Upper lobe of right lung (tissue), 1 donor: Measurements from ENCODE around the gene RBM15. TPM values are rescaled to one million over a fixed set of nuclear protein-coding genes. Genes with fewer than 3 reads are reported as not detected.

Experiments used
- ATAC-seq: fragments of 200-7000 bp; cut with Tn5 transposase; one replicate; pipeline ENCODE4 v1.9.1; 2020; ENCODE audit warnings: mild to moderate bottlenecking, moderate library complexity
- DNase-seq: peaks from one replicate; pipeline ENCODE4 v3.0.0-alpha.2; 2020
- H3K27ac ChIP-seq: fragments of 200-600 bp; one replicate; pipeline ENCODE4 v1.8.0; 2022
- H3K27me3 ChIP-seq: fragments of 200-600 bp; one replicate; pipeline ENCODE4 v1.8.0; 2022; ENCODE audit warnings: mild to moderate bottlenecking
- H3K36me3 ChIP-seq: fragments of 200-600 bp; one replicate; pipeline ENCODE4 v1.8.0; 2022
- H3K4me1 ChIP-seq: fragments of 200-600 bp; one replicate; pipeline ENCODE4 v1.8.0; 2022
- H3K4me3 ChIP-seq: fragments of 200-600 bp; one replicate; pipeline ENCODE4 v1.8.0; 2022; ENCODE audit warnings: mild to moderate bottlenecking
- H3K9me3 ChIP-seq: fragments of 200-600 bp; one replicate; pipeline ENCODE4 v1.8.0; 2022
- intact Hi-C: fragments of 100-400 bp; cut with DNase I; formaldehyde crosslinking; loops from one replicate; pipeline ENCODE4 v1.11.0; 2022
- long read RNA-seq: library from polyadenylated mRNA; unstranded; transcript quantifications from one replicate; pipeline ENCODE4 v2.0.0, GENCODE V29; 2021
- total RNA-seq: library from RNA; stranded (reverse); fragmentation: NEBNext Ultra II Directional; extraction: Animal tissue kit (Norgen Biotek cat#: 25700); gene quantifications from one replicate; pipeline ENCODE4 v1.2.1, GENCODE V29; 2021
- TF ChIP-seq, protein P1 (sequence below): fragments of 200-600 bp; IDR thresholded peaks from one replicate; pipeline ENCODE4 v1.8.0; 2022; ENCODE audit warnings: antibody characterized with exemption
- donor health status: DM: no; HTN: yes; CAD: no; lungs with severe emphysema.

Gene RBM15, protein sequence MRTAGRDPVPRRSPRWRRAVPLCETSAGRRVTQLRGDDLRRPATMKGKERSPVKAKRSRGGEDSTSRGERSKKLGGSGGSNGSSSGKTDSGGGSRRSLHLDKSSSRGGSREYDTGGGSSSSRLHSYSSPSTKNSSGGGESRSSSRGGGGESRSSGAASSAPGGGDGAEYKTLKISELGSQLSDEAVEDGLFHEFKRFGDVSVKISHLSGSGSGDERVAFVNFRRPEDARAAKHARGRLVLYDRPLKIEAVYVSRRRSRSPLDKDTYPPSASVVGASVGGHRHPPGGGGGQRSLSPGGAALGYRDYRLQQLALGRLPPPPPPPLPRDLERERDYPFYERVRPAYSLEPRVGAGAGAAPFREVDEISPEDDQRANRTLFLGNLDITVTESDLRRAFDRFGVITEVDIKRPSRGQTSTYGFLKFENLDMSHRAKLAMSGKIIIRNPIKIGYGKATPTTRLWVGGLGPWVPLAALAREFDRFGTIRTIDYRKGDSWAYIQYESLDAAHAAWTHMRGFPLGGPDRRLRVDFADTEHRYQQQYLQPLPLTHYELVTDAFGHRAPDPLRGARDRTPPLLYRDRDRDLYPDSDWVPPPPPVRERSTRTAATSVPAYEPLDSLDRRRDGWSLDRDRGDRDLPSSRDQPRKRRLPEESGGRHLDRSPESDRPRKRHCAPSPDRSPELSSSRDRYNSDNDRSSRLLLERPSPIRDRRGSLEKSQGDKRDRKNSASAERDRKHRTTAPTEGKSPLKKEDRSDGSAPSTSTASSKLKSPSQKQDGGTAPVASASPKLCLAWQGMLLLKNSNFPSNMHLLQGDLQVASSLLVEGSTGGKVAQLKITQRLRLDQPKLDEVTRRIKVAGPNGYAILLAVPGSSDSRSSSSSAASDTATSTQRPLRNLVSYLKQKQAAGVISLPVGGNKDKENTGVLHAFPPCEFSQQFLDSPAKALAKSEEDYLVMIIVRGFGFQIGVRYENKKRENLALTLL
- 22.1 TPM for total RNA-seq
- long read RNA-seq, full-length matches to known transcripts = 16 of 19 reads
- long read RNA-seq, partial matches to known transcripts = 0 of 19 reads
- long read RNA-seq, other reads (novel, unspliced or antisense) = 3 of 19 reads

DNA sequence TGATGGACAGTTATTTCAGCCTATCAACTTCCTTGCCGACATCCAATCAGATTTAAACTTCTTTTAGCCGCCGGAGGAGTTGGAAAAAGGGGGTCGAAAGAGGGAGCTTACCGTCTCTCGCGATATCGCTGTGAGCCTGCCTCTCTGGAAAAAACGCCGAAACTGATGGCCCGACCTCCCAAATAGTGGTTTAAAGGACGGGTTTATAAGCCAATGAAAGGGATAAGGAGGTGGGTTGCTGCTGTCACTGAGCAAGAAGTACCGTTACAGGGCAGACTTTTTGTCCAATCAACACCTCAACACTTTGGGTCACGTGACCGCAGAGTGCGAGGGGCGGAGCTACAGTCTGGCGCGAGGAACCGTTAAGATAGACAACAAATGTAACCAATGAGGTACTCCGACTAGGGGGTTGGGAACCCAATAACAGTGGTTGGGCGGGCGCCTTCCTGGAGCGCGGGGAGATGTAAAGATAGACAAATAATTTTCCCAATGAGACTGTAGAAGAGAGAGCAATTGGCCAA, at the start of gene RBM15:
Gene RBM15, plus strand, starts transcription at position 492 of the 521 bp plus-strand sequence. Its CDS starts 29 bp downstream, at position 521.
- peaks cover 49% of the 10 kb centered on the region for H3K4me1 ChIP-seq
- peak; percentile 89 for ATAC-seq
- H3K27me3 ChIP-seq = no peaks in the 10 kb centered on the region
- no peaks in the 10 kb centered on the region for H3K9me3 ChIP-seq
- peaks cover 34% of the 10 kb centered on the region for H3K36me3 ChIP-seq
- H3K27ac ChIP-seq = peak within 1 kb of the TSS; percentile 97
- H3K4me3 ChIP-seq = peak within 1 kb of the TSS; percentile 94
- intact Hi-C loops = no loop called here
- peak; percentile 98 for DNase-seq
- TF ChIP-seq, protein P1, sequence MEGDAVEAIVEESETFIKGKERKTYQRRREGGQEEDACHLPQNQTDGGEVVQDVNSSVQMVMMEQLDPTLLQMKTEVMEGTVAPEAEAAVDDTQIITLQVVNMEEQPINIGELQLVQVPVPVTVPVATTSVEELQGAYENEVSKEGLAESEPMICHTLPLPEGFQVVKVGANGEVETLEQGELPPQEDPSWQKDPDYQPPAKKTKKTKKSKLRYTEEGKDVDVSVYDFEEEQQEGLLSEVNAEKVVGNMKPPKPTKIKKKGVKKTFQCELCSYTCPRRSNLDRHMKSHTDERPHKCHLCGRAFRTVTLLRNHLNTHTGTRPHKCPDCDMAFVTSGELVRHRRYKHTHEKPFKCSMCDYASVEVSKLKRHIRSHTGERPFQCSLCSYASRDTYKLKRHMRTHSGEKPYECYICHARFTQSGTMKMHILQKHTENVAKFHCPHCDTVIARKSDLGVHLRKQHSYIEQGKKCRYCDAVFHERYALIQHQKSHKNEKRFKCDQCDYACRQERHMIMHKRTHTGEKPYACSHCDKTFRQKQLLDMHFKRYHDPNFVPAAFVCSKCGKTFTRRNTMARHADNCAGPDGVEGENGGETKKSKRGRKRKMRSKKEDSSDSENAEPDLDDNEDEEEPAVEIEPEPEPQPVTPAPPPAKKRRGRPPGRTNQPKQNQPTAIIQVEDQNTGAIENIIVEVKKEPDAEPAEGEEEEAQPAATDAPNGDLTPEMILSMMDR = no peak

DNA sequence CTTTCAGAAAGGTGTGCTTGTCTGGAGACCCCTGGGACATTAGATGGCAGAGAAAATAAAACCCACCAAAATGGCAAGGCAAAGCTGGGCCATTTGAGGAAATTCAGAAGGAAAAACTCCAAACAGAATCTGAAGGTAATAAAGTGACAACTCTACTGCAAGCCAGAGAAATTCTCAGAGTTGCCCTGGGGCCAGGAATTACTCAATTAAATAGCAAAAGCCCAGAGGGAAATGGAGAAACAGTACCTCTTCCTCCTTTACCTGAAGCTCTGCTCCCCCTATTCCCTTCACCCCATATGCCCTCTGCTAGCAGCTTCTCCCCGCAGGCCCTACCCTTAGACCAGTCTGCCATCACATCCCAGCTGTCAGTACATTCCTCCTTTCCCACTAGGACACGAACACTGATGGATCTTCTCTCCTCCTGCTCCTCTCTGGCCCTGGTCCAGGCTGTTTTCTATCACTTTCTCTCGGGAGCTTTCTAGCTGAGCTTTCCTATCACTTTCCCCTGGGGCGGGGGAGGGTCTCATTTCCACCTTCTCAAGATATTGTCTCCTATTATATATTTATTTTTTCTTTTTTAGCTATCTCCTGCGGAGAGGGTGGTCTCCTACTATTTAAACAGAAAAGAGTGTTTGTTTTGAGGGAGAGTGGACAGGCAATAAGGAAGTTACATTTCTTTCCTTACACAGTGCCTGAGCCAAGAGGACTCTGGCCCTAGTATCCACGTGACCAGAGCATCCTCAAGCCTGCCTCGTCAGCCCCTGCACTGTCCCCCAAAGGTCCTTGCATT, 47.7 kb upstream of the RBM15 start:
- ATAC-seq = no peak
- TF ChIP-seq, protein P1 = no peak

DNA sequence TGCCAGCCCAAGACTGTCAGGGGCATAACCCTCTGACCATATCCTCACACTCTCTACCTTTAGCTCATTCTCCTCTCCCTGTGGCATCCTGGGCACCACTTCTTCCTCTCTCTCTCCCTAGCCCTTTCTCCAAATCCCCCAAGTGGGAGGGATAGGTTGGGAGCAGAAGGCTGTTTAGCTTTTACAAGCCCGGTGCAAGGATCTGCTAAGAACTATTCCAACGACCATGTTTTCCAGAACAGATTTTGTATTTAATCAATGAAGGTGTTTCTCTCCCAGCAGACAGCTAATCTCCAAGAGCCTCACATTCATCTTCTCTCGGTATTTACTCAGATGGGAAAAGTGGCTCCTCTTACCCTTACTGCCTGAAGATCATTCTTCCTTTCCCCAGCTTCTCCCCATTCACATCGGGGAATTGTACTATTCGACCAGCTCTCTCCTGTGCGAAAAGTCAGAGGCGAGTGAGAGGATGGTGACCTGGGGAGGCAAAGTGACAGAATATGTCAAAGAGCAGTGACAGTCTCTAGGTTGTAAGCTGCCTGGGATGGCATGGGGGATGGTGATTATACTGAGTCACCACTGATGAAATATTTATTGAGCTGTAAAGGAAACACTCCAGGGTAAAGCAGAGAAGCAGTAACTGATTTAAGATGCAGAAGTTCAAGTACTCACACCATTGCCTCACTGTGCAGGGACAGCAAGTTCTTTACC, 47.0 kb upstream of the RBM15 start:
- no peak overlapping the region for H3K4me3 ChIP-seq
- peak; percentile 39 for ATAC-seq
- H3K36me3 ChIP-seq = no peaks in the 10 kb centered on the region
- H3K4me1 ChIP-seq = no peaks in the 10 kb centered on the region
- H3K27me3 ChIP-seq = no peaks in the 10 kb centered on the region
- TF ChIP-seq, protein P1 = no peak
- no peaks in the 10 kb centered on the region for H3K9me3 ChIP-seq
- intact Hi-C loops = no loop called here
- no peak overlapping the region for H3K27ac ChIP-seq
- no peak for DNase-seq

More for the DNA sequence above, 47.7 kb upstream of the RBM15 start:
- no peak for DNase-seq
- H3K4me3 ChIP-seq = no peak overlapping the region
- no peaks in the 10 kb centered on the region for H3K27me3 ChIP-seq
- intact Hi-C loops = no loop called here
- no peaks in the 10 kb centered on the region for H3K36me3 ChIP-seq
- H3K9me3 ChIP-seq = no peaks in the 10 kb centered on the region
- H3K4me1 ChIP-seq = no peaks in the 10 kb centered on the region
- no peak overlapping the region for H3K27ac ChIP-seq

DNA sequence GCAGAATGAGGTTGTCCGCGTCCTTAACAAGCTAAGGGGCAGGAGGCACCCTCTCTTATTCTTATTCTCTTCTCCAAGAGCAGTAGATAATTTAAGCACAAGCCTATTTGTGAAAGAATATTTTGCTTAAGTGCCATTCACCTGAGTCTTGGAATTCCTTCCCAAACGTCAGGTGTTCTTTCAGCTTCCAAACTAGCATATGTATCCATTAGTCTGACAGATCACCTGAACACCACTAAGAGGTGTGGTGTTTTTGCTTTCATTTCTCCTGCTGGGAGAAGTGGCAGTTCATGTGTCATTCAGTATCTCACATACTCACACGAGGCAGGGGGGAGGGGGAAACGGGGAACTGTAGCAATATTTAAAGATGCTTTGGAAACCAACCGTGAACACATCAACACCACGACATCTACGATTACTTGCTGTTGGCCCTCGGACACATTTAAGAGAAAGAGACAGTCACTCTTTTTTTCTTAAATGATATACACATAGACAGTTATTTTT, 45.5 kb upstream of the RBM15 start:
- Histone ChIP-seq H3K4me3 (no peak overlapping the region), H3K27ac (no peak overlapping the region), H3K9me3 (no peaks in the 10 kb centered on the region), H3K27me3 (no peaks in the 10 kb centered on the region), H3K4me1 (no peaks in the 10 kb centered on the region), H3K36me3 (no peaks in the 10 kb centered on the region)
- intact Hi-C loops = no loop called here
- DNase-seq (no peak), ATAC-seq (no peak)
- TF ChIP-seq, protein P1 = no peak
